Measurements from ENCODE around the gene SDHAF2. TPM values are rescaled to one million over a fixed set of nuclear protein-coding genes. Genes with fewer than 3 reads are reported as not detected.

The SDHAF2 gene
- total RNA-seq = 42.9 and 70.9 TPM in 2 replicates

GRCh38 chr11:61429691-61430582 is at the start of gene SDHAF2, which contains the start of gene CPSF7:
TSS of gene SDHAF2 (plus strand) at chr11:61430124. CDS start at chr11:61430147, 23 bp downstream.
TSS of gene CPSF7 (minus strand) at chr11:61429975. CDS start at chr11:61429235, 740 bp downstream.

Other genes starting within 250 kb of the SDHAF2 start
- not detected in 2 replicates for gene PGA3, start 226.6 kb upstream of the SDHAF2 start, total RNA-seq
- not detected in 2 replicates for gene PGA4, start 207.8 kb upstream of the SDHAF2 start, total RNA-seq
- not detected in 2 replicates for gene PGA5, start 188.9 kb upstream of the SDHAF2 start, total RNA-seq
- gene VWCE, start 134.8 kb upstream of the SDHAF2 start, total RNA-seq = 0.58 TPM in 1 of 2 replicates, not detected in the other
- gene DDB1, start 97.0 kb upstream of the SDHAF2 start, total RNA-seq = 294 and 314 TPM in 2 replicates
- 28.0 and 35.2 TPM in 2 replicates for gene TKFC, start 96.9 kb upstream of the SDHAF2 start, total RNA-seq
- 119 and 153 TPM in 2 replicates for gene CYB561A3, start 68.2 kb upstream of the SDHAF2 start, total RNA-seq
- 27.5 and 43.5 TPM in 2 replicates for gene TMEM138, start 67.8 kb upstream of the SDHAF2 start, total RNA-seq
- 19.0 and 24.3 TPM in 2 replicates for gene TMEM216, start 37.5 kb upstream of the SDHAF2 start, total RNA-seq
- 25.9 TPM in 2 replicates for gene CPSF7, start 149 bp upstream of the SDHAF2 start, total RNA-seq
- gene LRRC10B, start 78.6 kb downstream of the SDHAF2 start, total RNA-seq = not detected in 2 replicates
- gene SYT7, start 151.0 kb downstream of the SDHAF2 start, total RNA-seq = 1.6 and 1.7 TPM in 2 replicates